Neural progenitor cell (in vitro differentiated cells): ENCODE results near the gene MAPK1. TPM values are rescaled to one million over a fixed set of nuclear protein-coding genes. Genes with fewer than 3 reads are reported as not detected.
"Not testable (repeated sequence)": the region's sequence is repeated elsewhere in the genome, so short reads cannot be mapped to it uniquely, and the experiment has no call there.

ENCODE experiments used
- DNase-seq: peaks from one replicate; pipeline ENCODE4 v3.0.0-alpha.2; 2016; ENCODE audit warnings: low spot score
- H2AFZ ChIP-seq: fragments of 200-600 bp; sonication (generic); replicated peaks from 2 replicates; pipeline ENCODE4 v1.6.1; 2016; ENCODE audit warnings: antibody characterized with exemption
- H3F3A ChIP-seq: fragments of 200-600 bp; sonication (generic); 2 replicates; pipeline ENCODE4 v1.6.1; 2016; ENCODE audit warnings: antibody characterized with exemption, low read depth
- H3K27ac ChIP-seq: fragments of 200-600 bp; sonication (generic); 2 replicates; pipeline ENCODE4 v1.5.1; 2016; ENCODE audit warnings: mild to moderate bottlenecking
- H3K27me3 ChIP-seq: fragments of 200-600 bp; sonication (generic); 2 replicates; pipeline ENCODE4 v1.6.1; 2016; ENCODE audit warnings: mild to moderate bottlenecking, moderate library complexity
- H3K36me3 ChIP-seq: fragments of 200-600 bp; sonication (generic); 2 replicates; pipeline ENCODE4 v1.5.1; 2016
- H3K4me1 ChIP-seq: fragments of 200-600 bp; sonication (generic); 2 replicates; pipeline ENCODE4 v1.6.1; 2016; ENCODE audit warnings: mixed run types
- H3K4me2 ChIP-seq: fragments of 200-600 bp; sonication (generic); 2 replicates; pipeline ENCODE4 v1.6.1; 2016
- H3K4me3 ChIP-seq: fragments of 200-600 bp; sonication (generic); 2 replicates; pipeline ENCODE4 v1.5.1; 2016
- H3K79me2 ChIP-seq: fragments of 200-600 bp; sonication (generic); 2 replicates; pipeline ENCODE4 v1.6.1; 2016; ENCODE audit warnings: low read depth
- H3K9ac ChIP-seq: fragments of 200-600 bp; sonication (generic); 2 replicates; pipeline ENCODE4 v1.6.1; 2016
- H3K9me3 ChIP-seq: fragments of 200-600 bp; sonication (generic); 2 replicates; pipeline ENCODE4 v1.5.1; 2016; ENCODE audit warnings: low read depth
- H4K20me1 ChIP-seq: fragments of 200-600 bp; sonication (generic); 2 replicates; pipeline ENCODE4 v1.6.1; 2016; ENCODE audit warnings: low read depth
- H3K27ac Mint-ChIP-seq: 3 replicates; pipeline ENCODE4 v1.8.0; 2021; ENCODE audit warnings: mixed read lengths
- H3K27me3 Mint-ChIP-seq: 2 replicates; pipeline ENCODE4 v1.8.0; 2022; ENCODE audit warnings: low read depth, mild to moderate bottlenecking, inconsistent platforms, moderate library complexity, mixed read lengths; ENCODE audit not compliant: insufficient read depth
- H3K36me3 Mint-ChIP-seq: 3 replicates; pipeline ENCODE4 v1.8.0; 2021; ENCODE audit warnings: mixed read lengths
- H3K4me1 Mint-ChIP-seq: 3 replicates; pipeline ENCODE4 v1.8.0; 2021; ENCODE audit warnings: mixed read lengths
- H3K4me3 Mint-ChIP-seq: 3 replicates; pipeline ENCODE4 v1.8.0; 2021; ENCODE audit warnings: mild to moderate bottlenecking, moderate library complexity, mixed read lengths
- H3K9me3 Mint-ChIP-seq: 3 replicates; pipeline ENCODE4 v1.8.0; 2020; ENCODE audit warnings: mixed read lengths
- CTCF ChIP-seq: fragments of 200-600 bp; sonication (generic); IDR thresholded peaks from 2 replicates; pipeline ENCODE4 v1.5.1; 2017; ENCODE audit warnings: antibody characterized with exemption, mild to moderate bottlenecking
- EZH2 ChIP-seq: fragments of 200-600 bp; sonication (generic); IDR thresholded peaks from 2 replicates; pipeline ENCODE4 v1.6.1; 2017; ENCODE audit warnings: antibody characterized with exemption, mild to moderate bottlenecking, moderate library complexity
- EZH2phosphoT487 ChIP-seq: fragments of 200-600 bp; sonication (generic); IDR thresholded peaks from 2 replicates; pipeline ENCODE4 v1.6.1; 2017; ENCODE audit warnings: antibody characterized with exemption
- total RNA-seq: library from RNA; depleted of rRNA; stranded (reverse); fragments of >200 nt; gene quantifications from 2 replicates; pipeline ENCODE4 v1.2.3, GENCODE V29; 2015; ENCODE audit warnings: low replicate concordance

MAPK1 gene
- total RNA-seq, 1 donor from 2014 or later: 61.4 TPM

- Histone ChIP-seq H3K4me1 (peaks cover 10% of the 10 kb centered on the region), H3K79me2 (peaks cover 74% of the 10 kb centered on the region)
Observed at GRCh38 chr22:21730535-21731308, 136.7 kb downstream of the MAPK1 start.

GRCh38 chr22:21729184-21729583 lies 138.3 kb downstream of the MAPK1 start:
- not testable (repeated sequence) for H3K27me3 Mint-ChIP-seq, H3K36me3 ChIP-seq, H3K36me3 Mint-ChIP-seq, DNase-seq, H3K4me1 ChIP-seq, H3K4me3 Mint-ChIP-seq, H3K9ac ChIP-seq, H3K27ac ChIP-seq, H2AFZ ChIP-seq, H3K9me3 Mint-ChIP-seq, H3F3A ChIP-seq, H3K27ac Mint-ChIP-seq, H3K4me2 ChIP-seq, H3K27me3 ChIP-seq, H3K4me3 ChIP-seq, H3K9me3 ChIP-seq
- peaks cover 14% of the 10 kb centered on the region for H3K4me1 Mint-ChIP-seq
- Histone ChIP-seq H3K79me2 (peaks cover 77% of the 10 kb centered on the region), H4K20me1 (peaks cover 75% of the 10 kb centered on the region)

More at GRCh38 chr22:21730535-21731308, 136.7 kb downstream of the MAPK1 start:
- Histone ChIP-seq H3K27me3 (no peaks in the 10 kb centered on the region), H3K9ac (no peak overlapping the region), H3K27ac (no peak overlapping the region), H2AFZ (no peak overlapping the region), H4K20me1 (peaks cover 75% of the 10 kb centered on the region), H3K4me3 (no peak overlapping the region), H3F3A (peaks cover 14% of the 10 kb centered on the region), H3K4me2 (no peak overlapping the region), H3K9me3 (no peaks in the 10 kb centered on the region), H3K36me3 (peaks cover 5% of the 10 kb centered on the region)
- no peak overlapping the region for H3K4me3 Mint-ChIP-seq
- peaks cover 22% of the 10 kb centered on the region for H3K4me1 Mint-ChIP-seq
- TF ChIP-seq EZH2 (no peak), CTCF (no peak), EZH2phosphoT487 (no peak)
- no peaks in the 10 kb centered on the region for H3K27me3 Mint-ChIP-seq
- H3K27ac Mint-ChIP-seq: no peak overlapping the region
- no peak for DNase-seq
- peaks cover 2% of the 10 kb centered on the region for H3K36me3 Mint-ChIP-seq
- no peaks in the 10 kb centered on the region for H3K9me3 Mint-ChIP-seq

- Histone ChIP-seq H3F3A (peaks cover 8% of the 10 kb centered on the region), H2AFZ (no peak overlapping the region), H3K4me2 (no peak overlapping the region), H3K4me3 (no peak overlapping the region), H3K4me1 (no peaks in the 10 kb centered on the region), H3K27me3 (no peaks in the 10 kb centered on the region), H3K36me3 (no peaks in the 10 kb centered on the region), H3K27ac (no peak overlapping the region), H3K79me2 (peaks cover 67% of the 10 kb centered on the region), H3K9me3 (no peaks in the 10 kb centered on the region), H4K20me1 (peaks cover 66% of the 10 kb centered on the region), H3K9ac (no peak overlapping the region)
- Mint-ChIP-seq H3K27ac (no peak overlapping the region), H3K4me1 (peaks cover 5% of the 10 kb centered on the region), H3K27me3 (no peaks in the 10 kb centered on the region), H3K9me3 (no peaks in the 10 kb centered on the region), H3K4me3 (no peak overlapping the region), H3K36me3 (peaks cover 2% of the 10 kb centered on the region)
- TF ChIP-seq EZH2 (no peak), CTCF (no peak), EZH2phosphoT487 (no peak)
- DNase-seq: no peak
Observed at GRCh38 chr22:21728270-21728669, 139.2 kb downstream of the MAPK1 start.

- H3K4me3 ChIP-seq: no peak overlapping the region
- peaks cover 62% of the 10 kb centered on the region for H3K79me2 ChIP-seq
- H3K9me3 ChIP-seq: no peaks in the 10 kb centered on the region
- Mint-ChIP-seq H3K4me1 (peaks cover 5% of the 10 kb centered on the region), H3K27me3 (no peaks in the 10 kb centered on the region), H3K27ac (no peak overlapping the region), H3K9me3 (no peaks in the 10 kb centered on the region), H3K36me3 (peaks cover 2% of the 10 kb centered on the region), H3K4me3 (no peak overlapping the region)
- H3K4me1 ChIP-seq: no peaks in the 10 kb centered on the region
- H4K20me1 ChIP-seq: peaks cover 61% of the 10 kb centered on the region
- peaks cover 8% of the 10 kb centered on the region for H3F3A ChIP-seq
- no peak overlapping the region for H3K4me2 ChIP-seq
- H3K27me3 ChIP-seq: no peaks in the 10 kb centered on the region
- TF ChIP-seq EZH2: no peak
- no peak for TF ChIP-seq CTCF
- TF ChIP-seq EZH2phosphoT487: no peak
- H3K36me3 ChIP-seq: no peaks in the 10 kb centered on the region
- H3K27ac ChIP-seq: no peak overlapping the region
- no peak overlapping the region for H3K9ac ChIP-seq
- no peak overlapping the region for H2AFZ ChIP-seq
- DNase-seq: no peak
Observed at GRCh38 chr22:21727768-21728167, 139.7 kb downstream of the MAPK1 start.
